ENCODE results near the gene VPS26C.

Gene VPS26C

GRCh38 chr21:37200641-37201480 lies 66.3 kb downstream of the VPS26C start:
- DNase-seq: no peak

- DNase-seq: no peak
Measured at GRCh38 chr21:37199057-37199924, 67.8 kb downstream of the VPS26C start.

- DNase-seq: no peak
Measured at GRCh38 chr21:37197746-37198145, 69.4 kb downstream of the VPS26C start.

GRCh38 chr21:37196847-37197246 lies 70.3 kb downstream of the VPS26C start:
- no peak for DNase-seq

GRCh38 chr21:37195610-37196009 lies 71.5 kb downstream of the VPS26C start:
- DNase-seq: no peak

GRCh38 chr21:37195059-37195458 lies 72.1 kb downstream of the VPS26C start:
- DNase-seq: no peak

GRCh38 chr21:37193676-37194075 lies 73.5 kb downstream of the VPS26C start:
- DNase-seq: no peak

- DNase-seq: no peak
Measured at GRCh38 chr21:37193006-37193405, 74.1 kb downstream of the VPS26C start.

- no peak for DNase-seq
Measured at GRCh38 chr21:37192019-37192418, 75.1 kb downstream of the VPS26C start.

GRCh38 chr21:37188825-37189224 lies 78.3 kb downstream of the VPS26C start:
- DNase-seq: no peak

- DNase-seq: no peak
Measured at GRCh38 chr21:37186983-37187382, 80.2 kb downstream of the VPS26C start.

- no peak for DNase-seq
Measured at GRCh38 chr21:37184784-37185593, 82.1 kb downstream of the VPS26C start.

GRCh38 chr21:37183749-37184148 lies 83.4 kb downstream of the VPS26C start:
- DNase-seq: no peak

GRCh38 chr21:37182222-37182621 lies 84.9 kb downstream of the VPS26C start:
- DNase-seq: no peak

GRCh38 chr21:37181059-37181458 lies 86.1 kb downstream of the VPS26C start:
- DNase-seq: no peak

GRCh38 chr21:37176716-37177115 lies 90.4 kb downstream of the VPS26C start:
- no peak for DNase-seq
